Panc1 (cell line): ENCODE results near the gene TAF7. TPM values are rescaled to one million over a fixed set of nuclear protein-coding genes. Genes with fewer than 3 reads are reported as not detected.

Experiments used
- ATAC-seq: fragments of 200-7000 bp; cut with Tn5 transposase; 2 replicates; pipeline ENCODE4 v1.9.1; 2020; ENCODE audit warnings: mild to moderate bottlenecking, moderate library complexity
- BruUV-seq: library from RNA; stranded (reverse); fragments of 400-500 nt; replicated peaks from 2 replicates; lab custom pipeline; 2021; lab: Mats Ljungman, UMichigan
- CTCF ChIA-PET: fragments of 300-600 bp; sonication (Branson Sonifier 250); formaldehyde crosslinking; loops from one replicate; lab custom pipeline; 2022; ENCODE audit warnings: antibody characterized with exemption; lab: Charles Lee
- POLR2A ChIA-PET: fragments of 300-600 bp; sonication (Branson Sonifier 250); formaldehyde crosslinking; loops from one replicate; lab custom pipeline; 2022; ENCODE audit warnings: antibody characterized with exemption; lab: Charles Lee
- DNase-seq: peaks from one replicate; pipeline ENCODE4 v3.0.0-alpha.2; 2010; ENCODE audit warnings: low read depth, low spot score
- H3K27ac ChIP-seq: 2 replicates; pipeline ENCODE4 v1.5.1; 2011; ENCODE audit warnings: mild to moderate bottlenecking, low read length, inconsistent platforms
- H3K27me3 ChIP-seq: fragments of 200-500 bp; sonication (Bioruptor generic); 2 replicates; pipeline ENCODE4 v1.6.0; 2014; ENCODE audit warnings: low read length, inconsistent platforms; ENCODE audit not compliant: control insufficient read depth, insufficient read depth
- H3K36me3 ChIP-seq: fragments of 200-500 bp; sonication (Bioruptor generic); 2 replicates; pipeline ENCODE4 v1.5.1; 2014; ENCODE audit warnings: inconsistent platforms, mild to moderate bottlenecking, low read length, moderate library complexity; ENCODE audit not compliant: control insufficient read depth, insufficient read depth
- H3K4me1 ChIP-seq: 2 replicates; pipeline ENCODE4 v1.5.1; 2011; ENCODE audit warnings: inconsistent platforms, mild to moderate bottlenecking, low read length, moderate library complexity; ENCODE audit not compliant: control insufficient read depth, insufficient read depth
- H3K4me3 ChIP-seq, 2 experiments: 2 replicates each; pipeline ENCODE4 v1.5.1; 2011 to 2012; ENCODE audit warnings: low read depth in 2 of 2, low read length in 2 of 2, mild to moderate bottlenecking in 2 of 2, inconsistent platforms in 1 of 2, moderate library complexity in 1 of 2
- H3K9me3 ChIP-seq: fragments of 200-500 bp; sonication (Bioruptor generic); 2 replicates; pipeline ENCODE4 v1.5.1; 2014; ENCODE audit warnings: low read depth, mild to moderate bottlenecking, inconsistent platforms, low read length, moderate library complexity; ENCODE audit not compliant: control insufficient read depth, insufficient read depth
- CTCF ChIP-seq: fragments of 450-650 bp; IDR thresholded peaks from 2 replicates; pipeline ENCODE4 v1.5.1; 2017; ENCODE audit warnings: mild to moderate bottlenecking
- POLR2AphosphoS5 ChIP-seq: IDR thresholded peaks from 2 replicates; pipeline ENCODE4 v1.6.1; 2012; ENCODE audit warnings: mild to moderate bottlenecking, low read depth, low read length, moderate library complexity
- REST ChIP-seq, 2 experiments: IDR thresholded peaks; 2 replicates each; pipeline ENCODE4 v1.6.1; 2011 to 2012; ENCODE audit warnings: low read depth in 2 of 2, control low read depth in 1 of 2, low read length in 1 of 2, mild to moderate bottlenecking in 1 of 2, moderate library complexity in 1 of 2; ENCODE audit not compliant: insufficient read depth in 1 of 2
- SIN3A ChIP-seq: IDR thresholded peaks from 2 replicates; pipeline ENCODE4 v1.6.1; 2012; ENCODE audit warnings: low read depth, mild to moderate bottlenecking, low read length, moderate library complexity, borderline replicate concordance; ENCODE audit not compliant: insufficient read depth
- TCF7L2 ChIP-seq: IDR thresholded peaks from 2 replicates; pipeline ENCODE4 v1.6.1; 2011; ENCODE audit warnings: mild to moderate bottlenecking, low read depth, low read length, inconsistent platforms
- in situ Hi-C: cut with HindIII; loops from 2 replicates; pipeline ENCODE4 v1.10.0; 2016; ENCODE audit warnings: low sequenced_read_pairs, low pct_unique_long_range_greater_than_20kb
- intact Hi-C: fragments of 100-400 bp; cut with micrococcal nuclease; formaldehyde crosslinking; loops from one replicate; pipeline ENCODE4 v1.10.0; 2022; ENCODE audit not compliant: unreplicated experiment
- total RNA-seq: library from RNA; stranded (reverse); gene quantifications from one replicate; pipeline ENCODE4 v1.2.1, GENCODE V29; 2021; ENCODE audit not compliant: unreplicated experiment

The TAF7 gene
- total RNA-seq, 1 experiment from 2014 or later: 71.0 TPM

- H3K27me3 ChIP-seq: no peaks in the 10 kb centered on the region; the same call in 1 of the 2 replicates
- TF ChIP-seq TCF7L2 (no peak), CTCF (peak; percentile 54)
- no peak for ATAC-seq
- in situ Hi-C loops (no loop called here), intact Hi-C loops (loop anchor here (10.0 kb wide), 1 partner anchor 170 kb away; no protein-coding TSS in a partner anchor)
- BruUV-seq: no TSS peak
- DNase-seq: no peak
- no peak within 1 kb of the TSS for H3K4me3 ChIP-seq
- ChIA-PET CTCF (no interaction called here), POLR2A (interaction anchor here (0.6 kb wide), 1 partner anchor 247 kb away, joined by 3 read pairs; no protein-coding TSS in a partner anchor)
- H3K36me3 ChIP-seq: no peaks in the 10 kb centered on the region
- no peak within 1 kb of the TSS for H3K27ac ChIP-seq
- no peaks in the 10 kb centered on the region for H3K4me1 ChIP-seq
- no peaks in the 10 kb centered on the region for H3K9me3 ChIP-seq
Observed at GRCh38 chr5:141354900-141355469, 34.4 kb upstream of the TAF7 start, which contains the start of gene PCDHGA4. Gene PCDHGA4, plus strand, starts transcription at chr5:141355021. Its CDS starts 87 bp downstream, at chr5:141355108.

GRCh38 chr5:141351591-141351990 lies 31.0 kb upstream of the TAF7 start:
- no TSS peak for BruUV-seq
- TF ChIP-seq SIN3A (no peak), TCF7L2 (no peak), POLR2AphosphoS5 (no peak), REST (IDR thresholded peaks at IDR 0.05; ENCODE audit: insufficient read depth in 1 of 2, low read depth in 2 of 2, low read length in 1 of 2) (no peak), CTCF (no peak)
- Histone ChIP-seq H3K4me1 (no peaks in the 10 kb centered on the region), H3K36me3 (no peaks in the 10 kb centered on the region), H3K27ac (no peak overlapping the region), H3K4me3 (no peak overlapping the region), H3K27me3 (no peaks in the 10 kb centered on the region; the same call in 1 of the 2 replicates), H3K9me3 (no peaks in the 10 kb centered on the region)
- ChIA-PET CTCF (no interaction called here), POLR2A (no interaction called here)
- DNase-seq (no peak), ATAC-seq (no peak)
- in situ Hi-C loops: no loop called here
- intact Hi-C loops: loop anchor here (10.0 kb wide), 1 partner anchor 173 kb away; no protein-coding TSS in a partner anchor
